ENCODE results near the gene TMEM30A.

GRCh38 chr6:75291744-75292143 is 7.2 kb upstream of the TMEM30A start:
- TF ChIP-seq SP1 (IDR thresholded peaks at IDR 0.05) = no peak
- no peak for TF ChIP-seq HDGF (IDR thresholded peaks at IDR 0.05; ENCODE audit: borderline replicate concordance)
- no peak for TF ChIP-seq SUZ12 (IDR thresholded peaks at IDR 0.05)
- TF ChIP-seq CTBP1 (IDR thresholded peaks at IDR 0.05; ENCODE audit: borderline replicate concordance) = no peak
- TF ChIP-seq BHLHE40 (IDR thresholded peaks at IDR 0.05; ENCODE audit: borderline replicate concordance) = no peak
- TF ChIP-seq FOXM1 (IDR thresholded peaks at IDR 0.05; ENCODE audit: borderline replicate concordance) = no peak
- TF ChIP-seq, protein P1, sequence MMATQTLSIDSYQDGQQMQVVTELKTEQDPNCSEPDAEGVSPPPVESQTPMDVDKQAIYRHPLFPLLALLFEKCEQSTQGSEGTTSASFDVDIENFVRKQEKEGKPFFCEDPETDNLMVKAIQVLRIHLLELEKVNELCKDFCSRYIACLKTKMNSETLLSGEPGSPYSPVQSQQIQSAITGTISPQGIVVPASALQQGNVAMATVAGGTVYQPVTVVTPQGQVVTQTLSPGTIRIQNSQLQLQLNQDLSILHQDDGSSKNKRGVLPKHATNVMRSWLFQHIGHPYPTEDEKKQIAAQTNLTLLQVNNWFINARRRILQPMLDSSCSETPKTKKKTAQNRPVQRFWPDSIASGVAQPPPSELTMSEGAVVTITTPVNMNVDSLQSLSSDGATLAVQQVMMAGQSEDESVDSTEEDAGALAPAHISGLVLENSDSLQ (IDR thresholded peaks at IDR 0.05) = no peak

Measured in HEK293T (cell line).